WTC11 (cell line): ENCODE results near the gene CREB3L4. TPM values are rescaled to one million over a fixed set of nuclear protein-coding genes. Genes with fewer than 3 reads are reported as not detected.

Source experiments
- ATAC-seq: fragments of 200-7000 bp; cut with Tn5 transposase; 2 replicates; pipeline ENCODE4 v1.10.0; 2021; ENCODE audit warnings: mild to moderate bottlenecking, moderate library complexity
- CTCF ChIA-PET: fragments of 300-600 bp; sonication (Branson Sonifier 250); formaldehyde crosslinking; loops from one replicate; lab custom pipeline; 2021; ENCODE audit warnings: antibody characterized with exemption; lab: Charles Lee
- POLR2A ChIA-PET: fragments of 350-600 bp; sonication (Branson Sonifier 250); formaldehyde crosslinking; loops from one replicate; lab custom pipeline; 2021; ENCODE audit warnings: antibody characterized with exemption; lab: Charles Lee
- DNase-seq: peaks from one replicate; pipeline ENCODE4 v3.0.0; 2021; ENCODE audit warnings: low spot score
- H3K27ac Mint-ChIP-seq: 2 replicates; pipeline ENCODE4 v1.8.0; 2021; ENCODE audit warnings: mixed read lengths
- H3K27me3 Mint-ChIP-seq: 2 replicates; pipeline ENCODE4 v1.8.0; 2021; ENCODE audit warnings: low read depth, mild to moderate bottlenecking, moderate library complexity, mixed read lengths
- H3K36me3 Mint-ChIP-seq: 2 replicates; pipeline ENCODE4 v1.8.0; 2021; ENCODE audit warnings: mixed read lengths
- H3K4me1 Mint-ChIP-seq: 2 replicates; pipeline ENCODE4 v1.8.0; 2022; ENCODE audit warnings: mixed read lengths
- H3K4me3 Mint-ChIP-seq: 2 replicates; pipeline ENCODE4 v1.8.0; 2021; ENCODE audit warnings: mild to moderate bottlenecking, moderate library complexity, mixed read lengths
- H3K9me3 Mint-ChIP-seq: 2 replicates; pipeline ENCODE4 v1.8.0; 2021; ENCODE audit warnings: mixed read lengths
- ATF1 ChIP-seq: sonication (generic); formaldehyde crosslinking; IDR thresholded peaks from 2 replicates; pipeline ENCODE4 v1.8.1; 2023; ENCODE audit warnings: mild to moderate bottlenecking, moderate library complexity, missing genetic modification reagents
- CBFB ChIP-seq: sonication (generic); formaldehyde crosslinking; IDR thresholded peaks from 2 replicates; pipeline ENCODE4 v1.8.1; 2022; ENCODE audit warnings: mild to moderate bottlenecking, low read depth, missing genetic modification reagents
- GABPB1 ChIP-seq: sonication (generic); formaldehyde crosslinking; IDR thresholded peaks from 2 replicates; pipeline ENCODE4 v1.8.1; 2023; ENCODE audit warnings: mild to moderate bottlenecking, missing genetic modification reagents
- JAZF1 ChIP-seq: fragments of 250-450 bp; sonication (Bioruptor Pico); IDR thresholded peaks from 2 replicates; pipeline ENCODE4 v1.9.0; 2021; ENCODE audit warnings: moderate library complexity, mild to moderate bottlenecking, inconsistent platforms
- KAT7 ChIP-seq: sonication (generic); formaldehyde crosslinking; IDR thresholded peaks from 2 replicates; pipeline ENCODE4 v1.8.1; 2023; ENCODE audit warnings: missing genetic modification reagents, mild to moderate bottlenecking, borderline replicate concordance
- NFYB ChIP-seq: sonication (generic); formaldehyde crosslinking; conservative IDR thresholded peaks from 2 replicates; pipeline ENCODE4 v1.8.0; 2022; ENCODE audit warnings: low read depth, missing genetic modification reagents
- RELA ChIP-seq: sonication (generic); formaldehyde crosslinking; IDR thresholded peaks from 2 replicates; pipeline ENCODE4 v1.8.1; 2022; ENCODE audit warnings: missing genetic modification reagents, mild to moderate bottlenecking, borderline replicate concordance
- SMAD4 ChIP-seq: sonication (generic); formaldehyde crosslinking; IDR thresholded peaks from 2 replicates; pipeline ENCODE4 v1.8.0; 2022; ENCODE audit warnings: mild to moderate bottlenecking, missing genetic modification reagents
- SOX15 ChIP-seq: fragments of 250-450 bp; sonication (Bioruptor Pico); IDR thresholded peaks from 2 replicates; pipeline ENCODE4 v1.9.0; 2021; ENCODE audit warnings: mild to moderate bottlenecking
- ZNF423 ChIP-seq: fragments of 250-450 bp; sonication (Bioruptor Pico); IDR thresholded peaks from 2 replicates; pipeline ENCODE4 v2.1.2; 2022; ENCODE audit warnings: mild to moderate bottlenecking, moderate library complexity
- ZNF671 ChIP-seq: fragments of 250-450 bp; sonication (Bioruptor Pico); IDR thresholded peaks from 2 replicates; pipeline ENCODE4 v1.8.0; 2021; ENCODE audit warnings: mild to moderate bottlenecking
- total RNA-seq: library from RNA; stranded (reverse); gene quantifications from 3 replicates; pipeline ENCODE4 v1.2.3, GENCODE V29; 2021
- TF ChIP-seq, protein P1 (sequence below): sonication (generic); formaldehyde crosslinking; IDR thresholded peaks from 2 replicates; pipeline ENCODE4 v1.8.1; 2023; ENCODE audit warnings: mild to moderate bottlenecking, missing genetic modification reagents
- TF ChIP-seq, protein P2 (sequence below): sonication (generic); formaldehyde crosslinking; IDR thresholded peaks from 2 replicates; pipeline ENCODE4 v1.8.1; 2022; ENCODE audit warnings: mild to moderate bottlenecking, missing genetic modification reagents, moderate library complexity, borderline replicate concordance
- TF ChIP-seq, protein P3 (sequence below): sonication (generic); formaldehyde crosslinking; IDR thresholded peaks from 2 replicates; pipeline ENCODE4 v1.8.0; 2023; ENCODE audit warnings: missing genetic modification reagents, mild to moderate bottlenecking, borderline replicate concordance
- TF ChIP-seq, protein P4 (sequence below): sonication (generic); formaldehyde crosslinking; IDR thresholded peaks from 2 replicates; pipeline ENCODE4 v1.8.0; 2022; ENCODE audit warnings: mild to moderate bottlenecking, missing genetic modification reagents
- TF ChIP-seq, protein P5 (sequence below): fragments of 250-450 bp; sonication (Bioruptor Pico); IDR thresholded peaks from 2 replicates; pipeline ENCODE4 v1.8.0; 2021; ENCODE audit warnings: mild to moderate bottlenecking

The CREB3L4 gene
- total RNA-seq, 1 experiment from 2014 or later = 33.1 TPM

DNA sequence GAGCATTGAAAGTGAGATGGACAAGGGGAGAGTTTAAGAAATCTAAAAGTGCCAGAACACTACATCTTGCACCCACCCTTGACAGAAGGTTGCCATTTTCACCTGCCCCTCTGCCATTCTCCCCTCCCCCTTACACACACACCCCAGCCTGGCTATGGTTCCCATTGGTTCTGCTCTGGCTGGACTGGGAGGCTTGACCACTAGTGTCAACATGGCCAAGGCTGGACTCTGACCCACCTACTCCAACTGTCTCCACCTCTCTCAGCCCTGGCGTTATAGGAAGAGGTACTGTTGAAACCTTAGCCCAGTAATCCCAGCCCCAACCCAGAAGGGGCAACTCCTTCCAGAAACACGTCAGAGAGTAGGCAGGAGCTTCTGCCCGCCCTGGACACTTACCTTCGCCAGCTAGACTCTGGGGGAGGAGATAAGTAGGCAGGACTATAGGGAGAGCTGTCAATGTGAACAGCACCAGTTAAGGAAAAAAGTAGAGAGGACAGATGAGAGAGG is 13.8 kb upstream of the CREB3L4 start:
- ATAC-seq = no peak
- ChIA-PET POLR2A (interaction anchor here (0.5 to 2.7 kb wide), 4 partner anchors 9 to 31 kb away, joined by 3 to 6 read pairs (median 3); partner anchors contain the start of genes CREB3L4, GATAD2B and SLC39A1), CTCF (interaction anchor here (2.8 kb wide), 1 partner anchor 8 kb away, joined by 15 read pairs; the partner anchor contains the start of gene DENND4B)
- Mint-ChIP-seq H3K9me3 (no peaks in the 10 kb centered on the region), H3K27ac (peak overlapping the region; percentile 32; the same call in 1 of the 2 replicates), H3K4me3 (no peak overlapping the region), H3K27me3 (no peaks in the 10 kb centered on the region), H3K4me1 (peaks cover 17% of the 10 kb centered on the region), H3K36me3 (peaks cover 30% of the 10 kb centered on the region)
- TF ChIP-seq GABPB1 (CRISPR knock-in tag) (0 out of 2 replicates have a peak, but pooled peaks have one; percentile 19), SOX15 (CRISPR knock-in tag) (no peak)
- TF ChIP-seq, protein P1, sequence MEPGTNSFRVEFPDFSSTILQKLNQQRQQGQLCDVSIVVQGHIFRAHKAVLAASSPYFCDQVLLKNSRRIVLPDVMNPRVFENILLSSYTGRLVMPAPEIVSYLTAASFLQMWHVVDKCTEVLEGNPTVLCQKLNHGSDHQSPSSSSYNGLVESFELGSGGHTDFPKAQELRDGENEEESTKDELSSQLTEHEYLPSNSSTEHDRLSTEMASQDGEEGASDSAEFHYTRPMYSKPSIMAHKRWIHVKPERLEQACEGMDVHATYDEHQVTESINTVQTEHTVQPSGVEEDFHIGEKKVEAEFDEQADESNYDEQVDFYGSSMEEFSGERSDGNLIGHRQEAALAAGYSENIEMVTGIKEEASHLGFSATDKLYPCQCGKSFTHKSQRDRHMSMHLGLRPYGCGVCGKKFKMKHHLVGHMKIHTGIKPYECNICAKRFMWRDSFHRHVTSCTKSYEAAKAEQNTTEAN = no peak
- TF ChIP-seq, protein P2, sequence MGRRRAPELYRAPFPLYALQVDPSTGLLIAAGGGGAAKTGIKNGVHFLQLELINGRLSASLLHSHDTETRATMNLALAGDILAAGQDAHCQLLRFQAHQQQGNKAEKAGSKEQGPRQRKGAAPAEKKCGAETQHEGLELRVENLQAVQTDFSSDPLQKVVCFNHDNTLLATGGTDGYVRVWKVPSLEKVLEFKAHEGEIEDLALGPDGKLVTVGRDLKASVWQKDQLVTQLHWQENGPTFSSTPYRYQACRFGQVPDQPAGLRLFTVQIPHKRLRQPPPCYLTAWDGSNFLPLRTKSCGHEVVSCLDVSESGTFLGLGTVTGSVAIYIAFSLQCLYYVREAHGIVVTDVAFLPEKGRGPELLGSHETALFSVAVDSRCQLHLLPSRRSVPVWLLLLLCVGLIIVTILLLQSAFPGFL (CRISPR knock-in tag) = no peak
- TF ChIP-seq, protein P3, sequence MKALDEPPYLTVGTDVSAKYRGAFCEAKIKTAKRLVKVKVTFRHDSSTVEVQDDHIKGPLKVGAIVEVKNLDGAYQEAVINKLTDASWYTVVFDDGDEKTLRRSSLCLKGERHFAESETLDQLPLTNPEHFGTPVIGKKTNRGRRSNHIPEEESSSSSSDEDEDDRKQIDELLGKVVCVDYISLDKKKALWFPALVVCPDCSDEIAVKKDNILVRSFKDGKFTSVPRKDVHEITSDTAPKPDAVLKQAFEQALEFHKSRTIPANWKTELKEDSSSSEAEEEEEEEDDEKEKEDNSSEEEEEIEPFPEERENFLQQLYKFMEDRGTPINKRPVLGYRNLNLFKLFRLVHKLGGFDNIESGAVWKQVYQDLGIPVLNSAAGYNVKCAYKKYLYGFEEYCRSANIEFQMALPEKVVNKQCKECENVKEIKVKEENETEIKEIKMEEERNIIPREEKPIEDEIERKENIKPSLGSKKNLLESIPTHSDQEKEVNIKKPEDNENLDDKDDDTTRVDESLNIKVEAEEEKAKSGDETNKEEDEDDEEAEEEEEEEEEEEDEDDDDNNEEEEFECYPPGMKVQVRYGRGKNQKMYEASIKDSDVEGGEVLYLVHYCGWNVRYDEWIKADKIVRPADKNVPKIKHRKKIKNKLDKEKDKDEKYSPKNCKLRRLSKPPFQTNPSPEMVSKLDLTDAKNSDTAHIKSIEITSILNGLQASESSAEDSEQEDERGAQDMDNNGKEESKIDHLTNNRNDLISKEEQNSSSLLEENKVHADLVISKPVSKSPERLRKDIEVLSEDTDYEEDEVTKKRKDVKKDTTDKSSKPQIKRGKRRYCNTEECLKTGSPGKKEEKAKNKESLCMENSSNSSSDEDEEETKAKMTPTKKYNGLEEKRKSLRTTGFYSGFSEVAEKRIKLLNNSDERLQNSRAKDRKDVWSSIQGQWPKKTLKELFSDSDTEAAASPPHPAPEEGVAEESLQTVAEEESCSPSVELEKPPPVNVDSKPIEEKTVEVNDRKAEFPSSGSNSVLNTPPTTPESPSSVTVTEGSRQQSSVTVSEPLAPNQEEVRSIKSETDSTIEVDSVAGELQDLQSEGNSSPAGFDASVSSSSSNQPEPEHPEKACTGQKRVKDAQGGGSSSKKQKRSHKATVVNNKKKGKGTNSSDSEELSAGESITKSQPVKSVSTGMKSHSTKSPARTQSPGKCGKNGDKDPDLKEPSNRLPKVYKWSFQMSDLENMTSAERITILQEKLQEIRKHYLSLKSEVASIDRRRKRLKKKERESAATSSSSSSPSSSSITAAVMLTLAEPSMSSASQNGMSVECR (CRISPR knock-in tag) = no peak
- DNase-seq = no peak

DNA sequence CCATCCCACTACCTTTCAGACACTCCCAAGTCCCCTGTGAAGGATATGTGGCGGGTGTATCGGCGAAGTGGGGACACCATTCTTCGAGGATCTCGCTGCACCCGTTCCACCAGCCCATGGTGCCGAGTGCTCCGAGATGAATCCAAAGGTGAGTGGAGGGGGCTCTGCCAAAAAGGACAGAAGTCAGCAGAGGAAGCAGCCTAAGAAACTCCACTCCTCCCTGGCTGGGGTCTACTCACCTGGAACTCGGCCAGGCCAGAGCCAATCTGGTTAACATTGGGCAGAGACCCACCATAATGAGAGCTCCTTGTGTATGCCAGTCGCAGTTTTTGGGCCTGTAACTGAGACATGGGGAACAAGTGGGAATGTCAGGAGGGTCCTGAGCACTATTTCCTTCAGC is 12.9 kb upstream of the CREB3L4 start:
- Mint-ChIP-seq H3K4me1 (peaks cover 25% of the 10 kb centered on the region), H3K36me3 (peaks cover 36% of the 10 kb centered on the region), H3K27me3 (no peaks in the 10 kb centered on the region), H3K4me3 (no peak overlapping the region), H3K27ac (no peak overlapping the region), H3K9me3 (no peaks in the 10 kb centered on the region)
- TF ChIP-seq ZNF671 (CRISPR knock-in tag) (no peak), RELA (no peak), SMAD4 (CRISPR knock-in tag) (no peak), JAZF1 (CRISPR knock-in tag) (no peak), CBFB (no peak), ZNF423 (CRISPR knock-in tag) (no peak), NFYB (no peak), SOX15 (CRISPR knock-in tag) (no peak), KAT7 (CRISPR knock-in tag) (no peak), ATF1 (CRISPR knock-in tag) (no peak)
- TF ChIP-seq, protein P4, sequence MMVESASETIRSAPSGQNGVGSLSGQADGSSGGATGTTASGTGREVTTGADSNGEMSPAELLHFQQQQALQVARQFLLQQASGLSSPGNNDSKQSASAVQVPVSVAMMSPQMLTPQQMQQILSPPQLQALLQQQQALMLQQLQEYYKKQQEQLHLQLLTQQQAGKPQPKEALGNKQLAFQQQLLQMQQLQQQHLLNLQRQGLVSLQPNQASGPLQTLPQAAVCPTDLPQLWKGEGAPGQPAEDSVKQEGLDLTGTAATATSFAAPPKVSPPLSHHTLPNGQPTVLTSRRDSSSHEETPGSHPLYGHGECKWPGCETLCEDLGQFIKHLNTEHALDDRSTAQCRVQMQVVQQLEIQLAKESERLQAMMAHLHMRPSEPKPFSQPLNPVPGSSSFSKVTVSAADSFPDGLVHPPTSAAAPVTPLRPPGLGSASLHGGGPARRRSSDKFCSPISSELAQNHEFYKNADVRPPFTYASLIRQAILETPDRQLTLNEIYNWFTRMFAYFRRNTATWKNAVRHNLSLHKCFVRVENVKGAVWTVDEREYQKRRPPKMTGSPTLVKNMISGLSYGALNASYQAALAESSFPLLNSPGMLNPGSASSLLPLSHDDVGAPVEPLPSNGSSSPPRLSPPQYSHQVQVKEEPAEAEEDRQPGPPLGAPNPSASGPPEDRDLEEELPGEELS (CRISPR knock-in tag) = no peak
- TF ChIP-seq, protein P1 = no peak
- TF ChIP-seq, protein P5, sequence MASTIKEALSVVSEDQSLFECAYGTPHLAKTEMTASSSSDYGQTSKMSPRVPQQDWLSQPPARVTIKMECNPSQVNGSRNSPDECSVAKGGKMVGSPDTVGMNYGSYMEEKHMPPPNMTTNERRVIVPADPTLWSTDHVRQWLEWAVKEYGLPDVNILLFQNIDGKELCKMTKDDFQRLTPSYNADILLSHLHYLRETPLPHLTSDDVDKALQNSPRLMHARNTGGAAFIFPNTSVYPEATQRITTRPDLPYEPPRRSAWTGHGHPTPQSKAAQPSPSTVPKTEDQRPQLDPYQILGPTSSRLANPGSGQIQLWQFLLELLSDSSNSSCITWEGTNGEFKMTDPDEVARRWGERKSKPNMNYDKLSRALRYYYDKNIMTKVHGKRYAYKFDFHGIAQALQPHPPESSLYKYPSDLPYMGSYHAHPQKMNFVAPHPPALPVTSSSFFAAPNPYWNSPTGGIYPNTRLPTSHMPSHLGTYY (CRISPR knock-in tag) = no peak
- ChIA-PET POLR2A (interaction anchor here (0.5 to 2.7 kb wide), 3 partner anchors 13 to 32 kb away, joined by 3 to 6 read pairs (median 5); partner anchors contain the start of genes CREB3L4 and GATAD2B), CTCF (interaction anchor here (2.8 kb wide), 1 partner anchor 8 kb away, joined by 15 read pairs; the partner anchor contains the start of gene DENND4B)
- ATAC-seq (no peak), DNase-seq (no peak)
